Measurements from ENCODE around the gene PARD3B.

Gene PARD3B

GRCh38 chr2:204738721-204739120 is 193.4 kb downstream of the PARD3B start:
- no peak overlapping the region for H3K4me3 ChIP-seq (ENCODE audit: severe bottlenecking)
- DNase-seq (ENCODE audit: low spot score) (no peak), ATAC-seq (ENCODE audit: low read depth) (no peak)
- H3K4me1 ChIP-seq (ENCODE audit: insufficient read depth, poor library complexity, severe bottlenecking), result no peaks in the 10 kb centered on the region
- no peak overlapping the region for H3K27ac ChIP-seq (ENCODE audit: poor library complexity, severe bottlenecking)
- no peaks in the 10 kb centered on the region for H3K27me3 ChIP-seq (ENCODE audit: insufficient read depth, poor library complexity, severe bottlenecking)
- no peak for TF ChIP-seq CTCF (IDR thresholded peaks at IDR 0.05; ENCODE audit: poor library complexity, severe bottlenecking)
- no peaks in the 10 kb centered on the region for H3K9me3 ChIP-seq (ENCODE audit: severe bottlenecking)
- no peaks in the 10 kb centered on the region for H3K36me3 ChIP-seq (ENCODE audit: low read depth)

GRCh38 chr2:204743393-204743960 is 198.2 kb downstream of the PARD3B start:
- TF ChIP-seq CTCF (IDR thresholded peaks at IDR 0.05; ENCODE audit: poor library complexity, severe bottlenecking), result no peak
- Histone ChIP-seq H3K9me3 (ENCODE audit: severe bottlenecking) (no peaks in the 10 kb centered on the region), H3K27me3 (ENCODE audit: insufficient read depth, poor library complexity, severe bottlenecking) (no peaks in the 10 kb centered on the region)

GRCh38 chr2:204744506-204744905 is 199.2 kb downstream of the PARD3B start:
- no peak for TF ChIP-seq CTCF (IDR thresholded peaks at IDR 0.05; ENCODE audit: poor library complexity, severe bottlenecking)
- Histone ChIP-seq H3K36me3 (ENCODE audit: low read depth) (no peaks in the 10 kb centered on the region), H3K4me1 (ENCODE audit: insufficient read depth, poor library complexity, severe bottlenecking) (no peaks in the 10 kb centered on the region), H3K27ac (ENCODE audit: poor library complexity, severe bottlenecking) (no peak overlapping the region), H3K4me3 (ENCODE audit: severe bottlenecking) (no peak overlapping the region), H3K27me3 (ENCODE audit: insufficient read depth, poor library complexity, severe bottlenecking) (no peaks in the 10 kb centered on the region), H3K9me3 (ENCODE audit: severe bottlenecking) (no peaks in the 10 kb centered on the region)
- ATAC-seq (ENCODE audit: low read depth), result no peak
- no peak for DNase-seq (ENCODE audit: low spot score)

More at GRCh38 chr2:204743393-204743960, 198.2 kb downstream of the PARD3B start:
- DNase-seq (ENCODE audit: low spot score) (no peak), ATAC-seq (ENCODE audit: low read depth) (no peak)
- Histone ChIP-seq H3K36me3 (ENCODE audit: low read depth) (no peaks in the 10 kb centered on the region), H3K27ac (ENCODE audit: poor library complexity, severe bottlenecking) (no peak overlapping the region), H3K4me1 (ENCODE audit: insufficient read depth, poor library complexity, severe bottlenecking) (no peaks in the 10 kb centered on the region), H3K4me3 (ENCODE audit: severe bottlenecking) (no peak overlapping the region)

GRCh38 chr2:204748286-204748685 is 203.0 kb downstream of the PARD3B start:
- Histone ChIP-seq H3K4me1 (ENCODE audit: insufficient read depth, poor library complexity, severe bottlenecking) (no peaks in the 10 kb centered on the region), H3K4me3 (ENCODE audit: severe bottlenecking) (no peak overlapping the region), H3K27ac (ENCODE audit: poor library complexity, severe bottlenecking) (no peak overlapping the region), H3K36me3 (ENCODE audit: low read depth) (no peaks in the 10 kb centered on the region), H3K9me3 (ENCODE audit: severe bottlenecking) (no peaks in the 10 kb centered on the region), H3K27me3 (ENCODE audit: insufficient read depth, poor library complexity, severe bottlenecking) (no peaks in the 10 kb centered on the region)
- no peak for TF ChIP-seq CTCF (IDR thresholded peaks at IDR 0.05; ENCODE audit: poor library complexity, severe bottlenecking)
- no peak for DNase-seq (ENCODE audit: low spot score)
- no peak for ATAC-seq (ENCODE audit: low read depth)

GRCh38 chr2:204749319-204749718 is 204.0 kb downstream of the PARD3B start:
- H3K27ac ChIP-seq (ENCODE audit: poor library complexity, severe bottlenecking), result no peak overlapping the region
- peak; percentile 45; the same call in 1 of the 3 replicates for ATAC-seq (ENCODE audit: low read depth)
- no peak for DNase-seq (ENCODE audit: low spot score)
- H3K36me3 ChIP-seq (ENCODE audit: low read depth), result no peaks in the 10 kb centered on the region
- H3K27me3 ChIP-seq (ENCODE audit: insufficient read depth, poor library complexity, severe bottlenecking), result no peaks in the 10 kb centered on the region
- no peaks in the 10 kb centered on the region for H3K9me3 ChIP-seq (ENCODE audit: severe bottlenecking)
- no peaks in the 10 kb centered on the region for H3K4me1 ChIP-seq (ENCODE audit: insufficient read depth, poor library complexity, severe bottlenecking)
- TF ChIP-seq CTCF (IDR thresholded peaks at IDR 0.05; ENCODE audit: poor library complexity, severe bottlenecking), result no peak
- H3K4me3 ChIP-seq (ENCODE audit: severe bottlenecking), result no peak overlapping the region
